HG02763 (cell line): ENCODE results near the gene MILR1.
"Not testable (repeated sequence)": the region's sequence is repeated elsewhere in the genome, so short reads cannot be mapped to it uniquely, and the experiment has no call there.

Experiments
- ATAC-seq: cut with Tn5 transposase; IDR thresholded peaks from one replicate; pipeline ENCODE4 v1.9.1; 2021; ENCODE audit warnings: mild to moderate bottlenecking, moderate library complexity; ENCODE audit not compliant: unreplicated experiment

MILR1 gene, protein sequence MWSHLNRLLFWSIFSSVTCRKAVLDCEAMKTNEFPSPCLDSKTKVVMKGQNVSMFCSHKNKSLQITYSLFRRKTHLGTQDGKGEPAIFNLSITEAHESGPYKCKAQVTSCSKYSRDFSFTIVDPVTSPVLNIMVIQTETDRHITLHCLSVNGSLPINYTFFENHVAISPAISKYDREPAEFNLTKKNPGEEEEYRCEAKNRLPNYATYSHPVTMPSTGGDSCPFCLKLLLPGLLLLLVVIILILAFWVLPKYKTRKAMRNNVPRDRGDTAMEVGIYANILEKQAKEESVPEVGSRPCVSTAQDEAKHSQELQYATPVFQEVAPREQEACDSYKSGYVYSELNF

GRCh38 chr17:64448665-64449512, at the start of gene MILR1:
Gene MILR1, plus strand, starts transcription at chr17:64449115. Its CDS starts 54 bp downstream, at chr17:64449169.
- ATAC-seq, result no peak

DNA sequence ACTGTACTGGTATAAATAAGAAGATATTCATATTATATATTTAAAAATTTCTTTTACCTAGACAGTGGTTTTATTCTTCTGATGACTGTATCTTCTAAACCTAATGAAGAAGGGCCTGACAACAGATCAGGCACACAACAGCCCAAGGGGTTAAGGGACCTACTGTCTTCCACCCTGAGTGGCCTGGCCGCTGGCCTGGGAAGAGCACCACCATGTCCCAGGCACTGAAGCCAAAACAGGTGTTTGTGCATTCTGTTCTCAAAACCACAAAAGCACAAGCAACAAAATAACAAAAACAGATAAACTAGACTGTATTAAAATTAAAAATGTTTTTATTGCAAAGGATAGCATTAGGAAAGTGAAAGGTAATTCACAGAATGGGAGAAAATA, 49.2 kb upstream of the MILR1 start:
- ATAC-seq, result no peak

- ATAC-seq, result no peak
Measured at GRCh38 chr17:64400642-64401041, 48.3 kb upstream of the MILR1 start.

GRCh38 chr17:64401244-64401860, 47.6 kb upstream of the MILR1 start:
- ATAC-seq, result no peak

DNA sequence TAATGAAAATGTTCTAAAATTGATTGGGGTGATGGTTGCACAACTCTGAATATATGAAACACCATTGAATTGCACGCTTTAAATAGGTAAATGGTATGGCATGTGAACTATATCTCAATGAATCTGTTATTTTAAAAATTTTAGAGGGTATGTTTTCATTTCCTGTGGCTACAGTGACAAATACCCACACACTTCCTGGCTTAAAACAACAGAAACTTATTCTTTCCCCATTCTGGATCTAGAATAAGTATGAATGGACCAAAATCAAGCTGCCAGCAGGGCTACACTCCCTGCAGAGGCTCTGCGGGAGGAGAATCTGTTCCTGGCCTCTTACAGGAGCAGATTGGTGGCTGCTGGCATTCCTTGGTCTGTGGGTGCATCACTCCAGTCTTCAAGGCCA, 47.0 kb upstream of the MILR1 start:
- ATAC-seq, result no peak

GRCh38 chr17:64402469-64402868, 46.4 kb upstream of the MILR1 start:
- no peak for ATAC-seq

DNA sequence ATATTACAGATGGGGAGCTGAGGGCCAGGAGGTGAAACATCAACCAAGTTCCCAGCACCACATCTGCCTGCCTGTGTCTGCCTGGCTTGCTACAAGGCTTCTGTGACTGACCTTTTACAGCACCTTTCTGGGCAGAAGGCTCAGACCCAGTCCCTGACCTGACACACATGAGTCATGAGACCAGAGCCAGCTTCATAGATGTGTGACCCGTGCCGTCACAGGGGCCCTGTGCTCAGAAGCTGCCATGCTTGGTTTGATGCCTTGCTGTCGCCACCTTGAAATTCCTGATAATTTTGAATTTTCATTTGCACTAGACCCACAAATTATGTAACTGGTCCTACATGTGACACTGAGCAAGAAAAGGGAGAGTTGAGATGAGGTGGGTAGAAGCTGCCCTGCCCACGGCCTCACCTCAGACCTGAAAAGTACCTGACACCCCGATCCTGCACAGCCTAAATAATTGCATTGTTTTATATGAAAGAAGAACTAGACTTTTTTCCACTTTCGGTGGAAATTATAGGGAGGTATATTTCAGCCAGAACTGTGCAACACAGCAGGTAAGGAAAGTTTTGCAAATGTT, 44.9 kb upstream of the MILR1 start:
- no peak for ATAC-seq

- no peak for ATAC-seq
Measured at GRCh38 chr17:64406321-64407200, 42.4 kb upstream of the MILR1 start.

- ATAC-seq, result no peak
Measured at GRCh38 chr17:64410750-64411490, 38.0 kb upstream of the MILR1 start.

GRCh38 chr17:64411999-64412771, 36.7 kb upstream of the MILR1 start:
- ATAC-seq, result no peak

DNA sequence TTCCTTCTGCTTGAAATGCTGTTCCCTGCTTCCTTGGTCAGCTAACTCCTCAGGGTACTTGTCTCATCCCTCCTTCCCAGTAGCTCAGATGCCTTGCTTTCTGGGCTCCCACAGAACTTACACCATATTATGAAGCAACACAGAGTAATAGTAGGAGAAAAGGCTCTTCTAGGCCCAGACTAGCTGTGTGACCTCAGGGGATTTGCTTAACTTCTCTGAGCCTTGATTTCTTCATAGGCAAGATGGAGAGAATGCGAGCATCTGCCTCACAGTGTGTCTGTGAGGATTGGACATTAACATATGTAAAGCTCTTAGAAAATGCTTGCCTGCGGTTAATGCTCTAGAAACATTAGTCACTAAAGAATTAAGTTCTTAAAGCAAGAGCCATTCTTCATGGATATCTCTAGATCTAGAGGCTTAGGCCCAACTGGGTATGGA, 36.0 kb upstream of the MILR1 start:
- ATAC-seq, result no peak

GRCh38 chr17:64413513-64413912, 35.4 kb upstream of the MILR1 start:
- ATAC-seq, result peak; percentile 54

DNA sequence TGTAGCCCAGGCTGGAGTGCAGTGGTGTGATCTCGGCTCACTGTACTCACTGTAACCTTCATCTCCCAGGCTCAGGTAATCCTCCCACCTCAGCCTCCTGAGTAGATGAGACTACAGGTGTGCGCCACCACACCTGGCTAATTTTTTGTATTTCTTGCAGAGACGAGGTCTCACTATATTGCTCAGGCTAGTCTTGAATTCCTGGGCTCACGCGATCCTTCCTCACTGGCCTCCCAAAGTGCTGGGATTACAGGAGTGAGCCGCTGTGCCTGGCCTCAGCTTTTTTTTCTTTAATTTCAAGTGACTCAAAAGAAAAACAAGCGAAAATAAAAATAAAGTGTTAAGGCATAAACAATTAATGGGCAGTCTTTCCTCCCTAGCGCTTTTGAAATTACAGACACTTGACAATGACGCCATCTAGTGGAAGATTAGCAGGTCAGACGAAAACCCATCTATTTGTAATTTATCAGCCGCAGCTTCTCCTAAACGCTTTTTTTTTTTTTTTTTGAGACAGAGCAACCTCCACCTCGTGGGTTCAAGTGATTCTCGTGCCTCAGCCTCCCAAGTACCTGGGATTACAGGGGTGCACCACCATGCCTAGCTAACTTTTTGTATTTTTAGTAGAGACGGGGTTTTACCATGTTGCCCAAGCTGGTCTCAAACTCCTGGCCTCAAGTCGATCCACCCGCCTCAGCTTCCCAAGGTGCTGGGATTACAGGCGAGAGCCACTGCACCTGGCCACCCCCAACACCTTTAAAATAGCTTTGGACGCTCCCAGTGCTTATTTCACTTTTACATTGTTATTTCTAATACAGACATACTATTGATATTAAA, 30.2 kb upstream of the MILR1 start:
- no peak for ATAC-seq

DNA sequence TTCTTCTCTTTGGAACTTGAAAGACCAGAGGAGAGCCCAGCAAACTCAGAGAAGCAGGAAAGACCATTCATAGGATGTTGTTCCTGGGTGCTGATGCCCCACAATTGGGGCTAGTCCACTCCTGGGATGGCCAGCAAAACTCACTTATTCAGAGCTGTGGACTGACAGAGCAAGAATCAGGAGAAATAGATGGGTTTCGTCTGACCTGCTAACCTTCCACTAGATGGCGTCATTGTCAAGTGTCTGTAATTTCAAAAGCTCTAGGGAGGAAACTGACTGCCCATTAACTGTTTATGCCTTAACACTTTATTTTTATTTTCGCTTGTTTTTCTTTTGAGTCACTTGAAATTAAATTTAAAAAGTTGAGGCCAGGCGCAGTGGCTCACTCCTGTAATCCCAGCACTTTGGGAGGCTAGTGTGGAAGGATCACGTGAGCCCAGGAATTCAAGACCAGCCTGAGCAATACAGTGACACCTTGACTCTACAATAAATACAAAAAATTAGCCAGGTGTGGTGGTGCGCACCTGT, 28.7 kb upstream of the MILR1 start:
- no peak for ATAC-seq

GRCh38 chr17:64422121-64422520, 26.8 kb upstream of the MILR1 start:
- not testable (repeated sequence) for ATAC-seq

GRCh38 chr17:64423881-64424280, 25.0 kb upstream of the MILR1 start:
- no peak for ATAC-seq

- ATAC-seq, result no peak
Measured at GRCh38 chr17:64424324-64424849, 24.5 kb upstream of the MILR1 start.
